ENCODE results near the gene PCDH9.

Gene PCDH9

DNA sequence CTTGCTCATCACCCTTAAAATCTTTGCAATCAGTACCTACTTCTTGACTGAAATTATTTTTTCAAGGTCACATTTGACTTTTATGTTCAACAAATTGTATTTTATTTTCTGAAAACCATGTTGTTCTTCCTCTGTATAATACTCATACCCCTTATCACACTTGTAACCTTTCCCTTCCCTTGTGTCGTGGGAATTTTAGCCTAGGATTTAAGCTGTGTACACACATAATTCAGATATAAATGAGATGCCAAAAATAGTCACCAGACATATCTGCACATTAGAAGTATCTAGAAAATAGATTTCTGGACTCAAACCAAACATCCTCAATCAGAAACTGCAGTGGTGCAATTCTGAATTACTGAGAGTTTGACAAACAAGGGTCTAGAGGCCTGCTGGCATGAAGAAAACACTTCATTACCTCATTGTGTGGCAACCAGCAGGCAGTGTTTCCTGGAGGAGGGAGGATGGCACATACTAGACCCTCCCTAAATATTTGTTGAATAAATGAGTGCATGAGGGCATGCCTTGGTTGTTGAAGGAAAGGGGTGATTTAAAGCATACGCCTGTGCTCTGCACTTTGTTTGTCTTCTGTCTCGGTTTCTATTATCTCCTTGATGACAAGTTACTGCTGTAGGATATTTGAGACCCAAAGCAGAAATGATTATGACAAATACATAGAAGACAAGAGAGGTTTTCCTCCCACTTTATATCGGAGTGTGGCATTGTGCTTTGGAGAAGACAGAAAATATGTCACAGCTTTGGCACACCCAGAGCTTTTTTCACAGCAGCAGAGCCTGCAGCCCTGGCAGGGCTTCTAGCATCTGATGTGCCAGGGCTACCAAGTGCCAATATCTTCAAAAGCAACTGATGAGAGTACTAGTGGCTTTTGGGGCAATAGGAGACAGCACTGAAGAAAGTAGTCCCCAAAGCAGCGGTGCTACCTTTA lies 881.1 kb downstream of the PCDH9 start:
- DNase-seq: no peak

DNA sequence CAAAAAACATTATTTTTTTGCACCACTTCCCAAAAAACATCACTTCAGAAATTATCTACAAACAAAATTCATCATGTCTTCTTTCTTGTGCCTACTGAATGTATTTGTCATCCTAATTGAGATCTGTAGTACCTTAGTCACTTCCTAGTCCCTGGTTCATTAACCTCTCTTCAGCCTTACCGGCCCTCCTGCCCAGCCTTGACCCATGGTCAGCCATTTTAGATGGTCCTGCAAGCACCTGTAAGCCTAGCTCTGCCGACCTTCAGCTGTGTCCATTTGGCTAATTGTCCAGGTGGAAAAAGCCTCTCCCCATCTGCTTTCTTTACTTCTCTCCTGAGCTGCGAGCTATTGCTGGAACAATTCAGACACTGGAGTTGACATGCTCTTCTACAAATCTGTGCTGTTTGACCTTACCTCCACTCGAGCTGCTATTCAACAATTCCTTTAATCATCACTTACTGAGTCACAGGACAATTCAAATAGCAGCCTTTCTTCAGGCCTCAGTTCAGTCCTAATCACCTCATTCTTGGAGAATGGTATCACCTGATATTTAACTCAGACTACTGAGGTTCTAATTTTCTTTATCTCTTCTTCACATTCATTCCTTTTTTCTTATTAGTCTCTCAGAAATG lies 882.5 kb downstream of the PCDH9 start:
- DNase-seq: no peak

DNA sequence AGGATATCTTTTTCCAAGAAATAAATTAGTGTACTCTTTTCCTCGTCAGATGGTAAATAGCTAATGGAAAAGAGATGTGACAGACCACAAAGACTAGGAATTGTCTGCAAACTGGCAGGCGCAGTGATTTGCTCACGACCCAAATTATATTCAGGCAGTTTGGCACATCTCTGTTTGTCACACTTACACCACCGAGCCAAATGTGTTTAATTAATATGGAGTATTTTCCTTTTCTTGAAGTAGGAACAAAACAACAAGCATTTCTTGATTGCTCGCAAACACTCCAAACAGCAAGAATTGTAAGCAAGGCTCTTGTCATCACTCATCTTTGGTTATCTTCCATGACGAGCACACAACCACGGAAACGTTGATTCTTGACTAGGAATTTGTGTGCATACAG lies 884.2 kb downstream of the PCDH9 start:
- DNase-seq: no peak

DNA sequence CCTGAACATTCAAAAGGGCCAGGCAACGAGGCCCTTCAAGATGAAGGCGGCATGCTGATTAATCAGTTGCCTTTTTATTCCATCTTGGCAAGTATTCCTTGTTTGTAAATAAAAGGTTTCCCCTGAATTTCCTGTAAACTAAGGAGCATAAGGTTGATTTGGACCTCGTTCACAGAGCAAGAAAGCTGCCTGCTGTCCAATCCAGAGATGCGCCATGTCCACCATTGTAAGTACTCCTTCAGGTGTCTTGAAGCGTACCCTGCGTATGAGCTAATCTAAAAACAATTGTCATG lies 884.7 kb downstream of the PCDH9 start:
- DNase-seq: no peak

DNA sequence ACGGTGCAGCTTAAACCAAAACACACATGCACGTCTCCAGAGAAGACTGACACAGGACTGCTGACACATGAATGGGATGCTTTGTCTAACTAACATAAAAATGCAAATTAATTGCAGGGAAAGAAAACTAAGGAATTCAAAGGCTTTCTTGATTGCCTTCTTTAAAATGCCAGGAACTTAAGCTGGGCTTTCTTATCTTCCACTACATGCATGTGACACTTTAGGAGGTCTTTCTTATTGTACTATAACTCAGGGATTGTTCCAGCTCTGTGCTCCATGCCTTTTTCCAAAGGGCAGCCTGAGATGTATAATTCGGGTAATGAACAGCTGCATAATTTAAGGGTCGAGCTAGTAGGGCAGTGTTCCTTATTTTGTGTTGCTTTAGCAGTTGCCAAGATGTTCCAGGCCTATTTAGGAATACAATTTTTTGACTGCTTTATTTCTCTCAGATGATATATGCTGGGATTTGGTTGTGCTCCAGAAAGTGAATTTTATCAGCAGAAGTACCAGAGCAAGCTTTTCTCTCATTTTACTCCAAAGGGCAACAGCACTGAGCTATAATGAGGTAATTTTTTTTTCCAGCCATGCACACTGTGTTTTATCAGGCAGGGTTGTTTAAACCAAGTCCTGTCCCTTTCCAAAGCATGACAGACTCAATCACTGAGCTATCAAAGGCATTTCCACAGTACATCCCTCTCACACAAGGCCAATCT lies 885.2 kb downstream of the PCDH9 start:
- no peak for DNase-seq

DNA sequence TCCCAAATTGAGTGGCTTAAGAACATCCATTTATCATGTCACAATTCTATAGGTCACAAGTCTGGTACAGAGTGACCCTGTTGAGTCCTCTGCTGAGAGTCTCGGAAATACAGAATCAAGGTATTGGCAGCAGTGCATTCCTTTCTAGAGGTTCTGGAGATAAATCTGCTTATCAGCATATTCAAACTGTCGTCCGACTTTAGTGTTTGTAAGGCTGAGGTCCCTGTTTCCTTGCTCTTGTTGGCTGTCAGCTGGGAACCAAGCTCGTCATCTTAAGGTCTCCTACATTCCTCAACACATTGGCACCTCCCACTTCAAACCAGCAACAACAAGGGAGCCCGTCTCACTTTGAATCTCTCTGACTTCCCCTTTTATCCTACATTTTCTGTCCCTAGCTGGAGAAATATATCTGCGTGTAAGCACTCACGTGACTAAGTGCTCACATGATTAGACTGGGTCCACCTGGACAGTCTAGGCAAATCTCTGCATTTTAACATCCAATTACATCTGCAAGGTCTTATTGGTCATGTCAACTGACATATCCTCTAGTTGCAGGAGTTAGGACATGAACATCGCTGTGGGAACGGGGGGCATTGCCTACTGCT lies 886.8 kb downstream of the PCDH9 start:
- no peak for DNase-seq

DNA sequence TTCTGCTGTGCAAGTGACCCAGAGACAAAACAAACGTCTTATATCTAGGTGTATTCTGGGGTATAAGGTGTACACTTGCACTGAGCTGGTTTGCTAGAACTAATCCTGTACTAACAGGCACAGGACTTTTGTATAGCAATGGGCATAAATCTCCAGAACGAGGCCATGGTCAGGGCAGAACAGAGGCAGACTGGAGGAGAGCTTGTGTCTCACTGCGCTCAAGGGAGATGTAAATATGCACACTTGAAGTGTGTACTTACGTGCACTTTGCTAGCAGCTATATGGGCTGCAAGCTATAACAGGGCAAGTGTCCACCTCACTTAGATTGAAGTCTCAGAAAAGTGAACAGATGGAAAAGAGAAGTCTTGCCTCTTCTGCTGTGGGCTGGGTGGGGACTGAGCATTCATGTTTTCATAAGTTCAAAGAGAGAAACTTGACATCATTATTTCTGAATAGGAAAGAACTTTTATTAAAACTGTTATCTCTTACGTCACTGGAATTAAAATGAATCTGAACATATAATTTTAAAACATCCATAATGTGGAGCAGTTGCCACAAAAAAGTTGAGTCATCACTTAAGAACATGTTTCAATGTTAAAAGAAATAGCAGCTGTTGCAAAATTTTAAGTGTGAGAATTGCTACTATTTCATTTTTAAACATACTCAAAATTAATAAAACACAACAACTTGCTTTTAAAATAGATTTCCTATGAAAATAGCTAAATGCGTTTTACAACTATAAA lies 888.3 kb downstream of the PCDH9 start:
- DNase-seq: no peak

DNA sequence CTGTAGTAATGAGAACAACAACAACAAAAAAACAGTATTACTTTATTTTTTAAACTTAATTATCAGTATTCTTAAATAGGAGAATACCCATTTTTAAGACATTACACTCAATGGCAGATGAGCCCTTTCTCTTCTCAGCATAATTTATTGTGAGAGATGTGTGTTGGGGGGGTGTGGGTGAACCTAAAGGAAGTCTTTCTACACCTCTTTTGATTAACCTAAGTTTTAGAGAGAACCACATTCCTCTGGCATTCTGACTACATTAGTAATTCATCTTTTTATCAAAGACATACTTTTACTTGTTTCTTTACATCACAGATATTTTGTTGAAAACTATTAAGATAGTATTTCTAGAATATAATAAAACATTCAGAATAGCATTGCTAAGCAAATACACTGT lies 890.9 kb downstream of the PCDH9 start:
- DNase-seq: no peak

DNA sequence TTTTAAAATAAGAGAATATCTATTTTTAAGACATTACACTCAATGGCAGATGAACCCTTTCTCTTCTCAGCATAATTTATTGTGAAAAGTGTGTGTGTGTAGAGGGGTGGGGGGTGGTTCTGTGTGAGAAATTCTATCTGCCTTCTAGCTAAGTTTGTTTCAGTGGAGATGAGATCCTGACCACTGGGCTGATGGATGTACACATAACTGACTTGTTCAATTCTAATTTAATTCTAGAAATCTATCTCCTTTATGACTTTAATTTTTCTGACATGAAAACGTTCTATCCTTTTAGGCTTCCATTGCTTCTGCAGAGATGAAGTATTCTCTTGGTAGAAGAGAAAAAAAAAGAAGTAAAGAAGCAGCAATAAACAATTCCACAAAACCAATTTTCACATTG lies 891.6 kb downstream of the PCDH9 start:
- no peak for DNase-seq

DNA sequence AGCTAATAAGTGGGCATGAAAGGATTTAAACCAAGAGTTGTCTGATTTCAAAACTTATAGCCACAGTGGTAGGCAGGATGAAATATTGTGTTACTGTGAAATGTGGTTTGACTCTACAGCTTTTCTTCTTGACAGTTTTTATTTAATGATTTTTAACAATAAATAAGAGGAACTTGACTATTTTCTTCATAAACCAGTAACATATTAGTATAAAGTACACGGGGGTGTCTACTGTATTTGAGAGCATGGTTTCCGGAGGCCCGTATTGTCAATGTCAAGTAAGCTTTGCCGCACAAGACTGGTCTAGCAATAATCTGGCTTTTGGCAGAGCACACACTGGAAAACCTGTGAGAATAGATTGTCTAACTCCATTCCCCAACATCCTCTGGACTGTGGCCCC lies 894.5 kb downstream of the PCDH9 start:
- DNase-seq: no peak

DNA sequence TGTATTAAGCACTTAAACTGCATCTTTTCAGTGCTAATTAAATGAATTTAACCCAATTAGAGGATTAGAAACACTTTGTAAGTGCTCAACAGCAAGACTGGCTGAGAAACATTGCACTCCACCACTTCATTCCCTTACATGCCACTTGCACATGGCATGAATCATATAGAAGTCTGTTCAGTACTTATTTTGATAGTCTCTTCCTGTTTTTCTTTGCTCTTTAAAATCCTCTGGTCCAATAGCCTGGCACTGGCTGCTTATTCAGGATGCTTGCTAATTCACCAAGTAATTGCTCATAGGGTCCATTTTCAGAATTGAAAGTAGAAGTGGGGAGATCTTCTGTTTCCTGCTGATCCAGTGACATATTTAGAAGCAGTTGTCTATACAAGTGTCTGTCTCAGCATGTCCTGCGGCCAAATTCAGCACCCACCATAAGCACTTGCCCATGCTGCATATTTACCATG lies 900.1 kb downstream of the PCDH9 start:
- DNase-seq: no peak

DNA sequence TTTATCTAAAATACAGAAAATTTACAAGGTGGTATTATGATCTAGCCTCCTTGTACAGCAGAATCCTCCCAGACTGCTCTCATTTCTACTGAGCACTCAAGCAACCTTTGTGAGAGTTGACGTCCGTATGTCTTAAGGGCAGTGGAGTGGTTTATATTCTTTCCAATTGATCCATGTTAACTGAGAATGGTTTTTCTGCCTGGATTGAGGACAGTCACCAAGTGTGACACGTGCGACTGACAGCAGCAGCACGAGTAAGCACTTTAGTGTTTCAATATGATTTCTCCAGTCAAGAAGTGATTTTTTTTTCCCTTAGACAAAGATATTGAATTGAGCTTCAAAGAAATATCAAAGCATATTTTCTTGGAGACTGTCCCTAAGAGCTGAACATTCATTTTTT lies 901.7 kb downstream of the PCDH9 start:
- no peak for DNase-seq

DNA sequence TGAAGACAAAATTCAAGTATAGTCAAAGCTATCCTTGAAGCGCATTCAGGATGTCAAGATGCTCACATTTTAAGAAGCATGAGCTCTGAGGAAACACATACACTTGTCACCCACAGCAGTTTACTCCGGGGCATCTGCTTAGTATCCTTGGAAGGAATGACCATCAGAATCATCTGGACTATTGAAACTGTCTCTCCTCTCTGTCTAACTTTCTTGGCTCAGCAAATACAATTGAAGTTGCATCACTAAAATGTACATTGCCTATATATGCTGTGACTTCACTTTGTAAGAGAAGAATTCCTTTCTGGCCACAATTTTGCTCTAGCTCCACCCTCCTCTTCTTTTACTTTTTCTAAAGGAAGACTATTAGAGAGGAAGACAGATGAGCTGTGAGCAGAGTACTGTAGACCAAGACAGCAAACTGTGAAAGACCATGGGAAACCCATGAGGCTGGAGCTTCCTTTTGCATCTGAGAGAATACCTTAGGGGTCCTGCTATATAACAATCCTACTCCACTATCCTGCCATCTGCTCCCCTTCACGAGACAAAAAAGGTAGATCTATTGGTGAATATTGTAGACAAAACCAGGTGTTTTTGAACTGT lies 906.3 kb downstream of the PCDH9 start:
- no peak for DNase-seq

DNA sequence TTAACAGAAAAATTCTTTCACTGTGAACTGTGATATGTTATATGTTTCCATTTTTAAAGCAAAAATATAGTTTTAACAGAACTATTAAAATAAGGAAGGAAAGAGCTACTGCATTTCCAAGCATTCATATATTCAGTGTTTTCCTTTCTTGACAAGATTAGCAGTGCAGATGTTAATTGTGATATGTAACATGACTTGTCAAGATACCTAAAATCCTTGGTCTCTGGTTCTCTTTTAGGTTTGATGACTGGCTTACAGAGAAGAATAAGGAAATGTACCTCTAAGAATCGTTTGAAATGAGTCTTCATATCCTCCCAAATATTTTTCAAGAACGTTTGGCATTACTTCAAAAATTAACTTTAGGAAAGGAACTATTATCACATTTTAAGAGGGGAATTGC lies 907.2 kb downstream of the PCDH9 start:
- no peak for DNase-seq

DNA sequence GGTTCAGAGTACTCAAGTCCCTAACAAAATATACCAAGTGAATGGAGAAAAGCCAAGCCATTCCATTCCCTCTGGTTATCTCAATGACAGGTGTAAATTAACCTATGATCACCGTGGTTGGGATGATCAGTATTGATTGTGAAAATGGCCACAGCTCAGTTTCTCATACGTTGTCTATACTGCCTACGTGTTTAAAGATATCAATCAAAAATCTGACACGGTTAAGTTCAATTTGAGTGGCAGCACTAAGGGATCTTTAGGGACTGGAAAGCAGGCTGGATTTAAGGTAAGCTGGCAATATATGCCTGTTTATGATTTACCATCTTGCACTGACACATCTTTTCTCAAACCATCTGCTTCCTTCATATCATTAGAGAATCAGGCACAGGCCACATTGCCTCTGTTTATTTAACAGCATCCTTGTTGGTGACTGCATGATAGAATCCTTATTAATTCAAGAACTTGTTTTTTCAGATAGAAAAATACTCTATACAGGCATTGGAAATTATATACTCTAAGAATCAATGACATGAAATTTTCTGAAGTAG lies 907.9 kb downstream of the PCDH9 start:
- no peak for DNase-seq

DNA sequence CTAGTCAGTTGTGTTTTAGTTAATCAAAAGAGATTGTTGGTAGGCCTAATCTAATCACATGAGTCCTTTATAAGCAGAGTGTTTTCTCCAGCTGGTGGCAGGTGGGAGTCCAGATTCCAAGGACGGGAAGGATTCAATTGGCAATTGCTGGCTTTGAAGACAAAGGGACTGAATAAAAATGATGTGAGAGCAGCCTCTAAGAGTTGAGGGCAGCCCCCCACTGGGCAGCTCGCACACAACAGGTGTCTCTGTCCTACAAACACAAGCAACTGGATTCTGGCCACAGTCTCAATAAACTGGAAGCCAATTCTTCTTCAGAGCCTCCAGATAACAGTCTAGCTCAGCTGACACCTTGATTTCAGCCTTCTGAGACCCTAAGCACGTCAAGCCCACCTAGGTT lies 915.2 kb downstream of the PCDH9 start:
- DNase-seq: no peak

DNA sequence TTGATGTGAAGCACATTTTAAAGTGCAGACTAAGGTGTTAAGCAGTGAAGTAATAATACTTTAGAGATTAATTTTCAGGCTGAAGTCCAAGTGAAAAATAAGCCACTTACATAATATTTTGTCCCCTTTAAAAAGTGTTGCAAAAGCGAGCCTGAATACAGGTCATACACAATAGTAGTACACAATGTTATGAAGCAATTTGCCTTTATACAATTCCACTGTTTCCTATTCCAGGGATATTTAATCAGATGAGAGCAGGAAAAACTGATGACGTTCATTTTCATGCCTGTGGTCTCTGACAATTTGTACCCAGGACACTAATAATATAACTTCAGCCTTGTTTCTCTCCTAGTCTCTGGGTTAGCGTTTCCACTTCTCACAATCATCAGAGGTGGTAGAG lies 916.7 kb downstream of the PCDH9 start:
- no peak for DNase-seq

DNA sequence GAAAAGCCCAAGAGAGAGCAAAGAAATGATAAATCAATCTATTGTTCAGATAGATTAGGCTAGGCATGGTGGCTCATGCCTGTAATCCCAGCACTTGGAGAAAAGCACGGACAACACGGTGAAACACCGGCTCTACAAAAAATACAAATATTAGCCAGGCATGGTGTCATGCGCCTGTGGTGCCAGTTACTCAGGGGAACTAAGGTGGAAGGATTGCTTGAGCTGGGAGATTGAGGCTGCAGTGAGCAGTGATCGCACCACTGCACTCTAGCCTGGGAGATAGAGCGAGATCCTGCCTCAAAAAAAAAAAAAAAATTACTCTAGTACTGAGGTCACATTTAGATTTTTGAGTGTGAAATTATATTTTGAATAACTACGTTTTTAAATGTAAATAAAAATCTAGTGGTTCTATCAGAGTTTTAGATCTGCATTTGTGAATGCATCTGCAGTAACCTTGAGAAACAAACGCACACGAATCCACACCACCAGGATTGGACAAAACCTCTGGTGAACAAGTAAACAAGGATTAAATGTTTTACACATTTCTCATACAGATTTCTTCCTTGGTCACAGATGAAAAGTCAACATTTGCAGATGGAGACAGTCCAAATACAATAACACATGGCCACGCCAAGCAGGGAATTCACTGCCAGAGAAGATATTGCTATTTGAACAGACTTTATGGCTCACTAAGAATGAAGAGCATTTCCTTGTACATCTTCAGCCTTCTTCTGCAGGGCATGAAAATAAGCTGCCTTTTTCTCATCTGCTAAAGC lies 917.6 kb downstream of the PCDH9 start:
- no peak for DNase-seq

DNA sequence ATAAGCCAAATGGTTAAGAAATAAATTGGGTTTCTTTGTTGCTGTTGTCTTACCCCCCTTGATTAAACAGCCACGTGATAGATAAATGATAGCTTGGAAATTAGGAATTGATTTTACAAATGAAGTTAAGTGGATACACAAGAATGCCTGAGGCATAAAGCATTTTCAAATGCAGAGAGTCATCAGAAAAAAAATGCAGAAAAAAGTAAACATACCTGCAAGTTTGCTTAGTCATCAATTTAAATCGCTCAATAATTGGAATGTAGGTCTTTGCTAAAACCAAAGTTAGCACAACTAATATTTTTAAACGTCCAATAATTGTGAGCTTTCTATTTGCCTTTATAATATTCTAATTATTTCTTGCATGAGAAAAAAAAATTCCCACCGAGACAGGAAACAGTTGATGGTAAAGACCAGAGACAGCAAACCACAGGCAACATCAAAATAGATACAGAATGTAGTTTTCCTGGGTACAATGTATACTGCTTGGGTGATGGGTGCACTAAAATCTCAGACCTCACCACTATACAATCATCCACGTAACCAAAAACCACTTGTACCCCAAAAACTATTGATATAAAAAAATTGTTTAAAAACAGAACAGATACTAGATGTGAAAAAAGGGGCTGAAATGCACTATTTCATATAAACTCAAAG lies 924.0 kb downstream of the PCDH9 start:
- no peak for DNase-seq

DNA sequence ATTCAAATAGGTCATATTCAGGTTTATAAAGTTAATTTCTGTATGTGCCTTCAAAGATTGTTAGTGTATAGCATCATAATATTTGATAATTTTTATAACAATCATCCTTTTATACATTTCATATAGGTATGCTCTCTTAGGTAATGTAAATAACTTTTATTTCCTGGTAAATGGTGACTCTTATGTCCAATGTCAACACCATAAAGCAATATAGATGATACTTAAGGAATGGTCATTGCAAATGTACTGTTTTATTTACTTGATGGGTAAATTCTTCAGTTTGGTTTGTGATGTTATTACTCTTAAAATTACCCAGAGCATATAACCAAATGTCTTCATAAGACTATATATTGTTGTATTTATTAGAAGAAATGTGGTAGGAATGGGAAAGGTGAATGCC lies 928.7 kb downstream of the PCDH9 start:
- DNase-seq: no peak

DNA sequence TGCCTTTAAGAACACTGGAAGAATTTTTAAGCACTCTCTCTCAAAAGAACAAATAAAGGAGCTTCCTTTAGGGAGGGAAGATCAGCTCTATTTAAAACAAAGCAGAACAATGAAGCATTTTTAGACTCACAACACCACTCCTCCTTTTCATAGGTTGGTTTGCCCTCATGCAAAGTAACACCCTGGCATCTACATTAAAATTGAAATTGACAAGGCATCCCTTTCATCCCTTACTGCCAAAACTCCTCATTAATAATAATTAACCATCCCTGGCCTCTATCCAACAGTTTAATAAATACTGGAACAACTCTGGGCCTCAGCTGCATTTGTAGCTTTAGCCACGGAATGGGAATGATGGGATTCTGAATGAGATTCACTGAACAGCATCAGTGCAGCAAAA lies 929.1 kb downstream of the PCDH9 start:
- no peak for DNase-seq
